HG03095 (cell line): ENCODE measurements around the gene FKBP15.

Experiments used
- ATAC-seq: cut with Tn5 transposase; IDR thresholded peaks from one replicate; pipeline ENCODE4 v1.9.1; 2021; ENCODE audit warnings: moderate library complexity; ENCODE audit not compliant: unreplicated experiment

The FKBP15 gene

GRCh38 chr9:113185271-113185670 lies 35.8 kb downstream of the FKBP15 start:
- ATAC-seq: no peak

- no peak for ATAC-seq
Measured at GRCh38 chr9:113184539-113184938, 36.5 kb downstream of the FKBP15 start.

- no peak for ATAC-seq
Measured at GRCh38 chr9:113183956-113184488, 37.1 kb downstream of the FKBP15 start.

- no peak for ATAC-seq
Measured at GRCh38 chr9:113181165-113181564, 39.9 kb downstream of the FKBP15 start.

- ATAC-seq: peak; percentile 62
Measured at GRCh38 chr9:113179839-113180238, 41.2 kb downstream of the FKBP15 start.

- ATAC-seq: no peak
Measured at GRCh38 chr9:113178087-113178486, 43.0 kb downstream of the FKBP15 start.

GRCh38 chr9:113177251-113177650 lies 43.8 kb downstream of the FKBP15 start:
- ATAC-seq: no peak

- ATAC-seq: no peak
Measured at GRCh38 chr9:113176803-113177202, 44.3 kb downstream of the FKBP15 start.

- no peak for ATAC-seq
Measured at GRCh38 chr9:113173341-113173740, 47.7 kb downstream of the FKBP15 start.

GRCh38 chr9:113168809-113169208 lies 52.3 kb downstream of the FKBP15 start:
- no peak for ATAC-seq

- ATAC-seq: no peak
Measured at GRCh38 chr9:113166039-113166438, 55.0 kb downstream of the FKBP15 start.

GRCh38 chr9:113164536-113165300 lies 56.4 kb downstream of the FKBP15 start:
- no peak for ATAC-seq

- no peak for ATAC-seq
Measured at GRCh38 chr9:113163001-113163400, 58.1 kb downstream of the FKBP15 start.

- no peak for ATAC-seq
Measured at GRCh38 chr9:113160571-113160970, 60.5 kb downstream of the FKBP15 start.

GRCh38 chr9:113158446-113158845 lies 62.6 kb downstream of the FKBP15 start:
- no peak for ATAC-seq

- ATAC-seq: no peak
Measured at GRCh38 chr9:113156880-113157279, 64.2 kb downstream of the FKBP15 start.

- no peak for ATAC-seq
Measured at GRCh38 chr9:113155911-113156588, 65.0 kb downstream of the FKBP15 start.

GRCh38 chr9:113154946-113155345 lies 66.1 kb downstream of the FKBP15 start:
- ATAC-seq: no peak

GRCh38 chr9:113154471-113154870 lies 66.6 kb downstream of the FKBP15 start:
- ATAC-seq: no peak

GRCh38 chr9:113153599-113153998 lies 67.5 kb downstream of the FKBP15 start:
- no peak for ATAC-seq

GRCh38 chr9:113152699-113153098 lies 68.4 kb downstream of the FKBP15 start:
- no peak for ATAC-seq
